ENCODE results near the gene STXBP3.
"Not testable (repeated sequence)": the region's sequence is repeated elsewhere in the genome, so short reads cannot be mapped to it uniquely, and the experiment has no call there.

The STXBP3 gene

DNA sequence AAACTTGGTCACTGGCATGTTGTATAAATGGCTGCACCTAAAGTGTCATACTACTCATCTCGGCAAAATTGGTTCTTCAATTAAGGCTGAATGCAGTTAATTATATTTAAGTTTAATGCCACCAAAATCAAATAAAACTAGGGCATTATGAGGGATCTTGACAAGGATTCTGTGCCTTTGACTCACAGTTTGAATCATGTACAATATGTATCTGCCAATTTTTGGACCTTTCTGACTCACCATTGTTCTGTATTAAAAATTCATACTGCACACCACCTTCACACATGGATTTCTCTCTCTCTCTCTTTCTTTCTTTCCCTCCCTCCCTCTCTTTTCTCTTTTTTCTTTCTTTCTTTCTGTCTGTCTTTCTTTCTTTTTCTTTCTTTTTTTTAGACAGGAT, 14.1 kb upstream of the STXBP3 start:
- no peak for DNase-seq

DNA sequence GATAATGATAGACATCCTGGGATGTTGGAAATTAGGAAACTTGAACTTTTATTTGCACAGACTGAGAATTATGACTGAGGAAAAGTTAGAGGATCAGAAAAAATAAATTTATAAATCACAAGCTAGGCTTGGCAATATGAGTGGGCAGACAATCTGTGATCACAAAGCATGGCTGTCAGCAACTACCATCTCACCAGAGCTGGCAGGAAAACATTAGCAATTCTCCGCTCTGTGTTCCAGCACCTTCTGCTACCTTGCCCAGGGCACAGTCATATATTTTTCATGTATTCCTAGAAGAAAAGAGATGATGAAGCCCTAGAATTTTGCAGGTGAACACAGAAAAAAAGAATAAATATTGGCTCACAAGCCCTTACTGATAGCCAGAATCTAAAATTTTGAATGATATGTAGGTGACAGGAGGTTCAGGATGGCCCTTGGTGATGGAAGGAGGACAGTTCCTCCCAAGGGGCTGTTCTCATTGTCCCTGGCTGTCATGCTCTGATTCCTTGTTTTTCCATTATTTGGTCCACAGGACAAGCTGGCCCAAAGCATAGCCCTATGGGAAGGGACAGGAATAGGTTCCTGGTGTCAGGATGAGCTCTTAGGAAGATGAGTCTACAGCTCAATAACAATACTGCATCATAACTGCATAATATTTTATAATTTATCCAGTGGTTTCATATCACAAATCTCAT, 12.2 kb upstream of the STXBP3 start:
- DNase-seq, result no peak

DNA sequence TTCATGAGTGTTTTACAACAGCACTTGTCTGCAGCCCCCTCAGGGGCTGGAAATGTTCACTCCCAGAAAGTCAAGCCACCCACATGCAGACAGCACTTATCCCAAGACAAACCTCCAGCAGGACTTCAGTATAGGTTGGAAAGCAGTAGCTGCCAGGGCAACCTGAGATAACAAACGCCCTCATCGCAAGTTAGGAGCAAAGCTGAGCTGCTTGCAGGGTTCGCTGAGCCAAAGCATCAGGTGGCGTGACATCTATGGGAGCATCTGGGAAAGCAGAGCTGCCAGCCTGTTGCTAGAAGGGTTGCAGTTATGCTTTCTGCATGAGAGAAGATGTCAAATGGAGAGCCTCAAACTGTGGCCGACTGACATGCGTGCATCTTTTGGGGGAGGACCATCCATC, 4.2 kb upstream of the STXBP3 start:
- no peak for DNase-seq

DNA sequence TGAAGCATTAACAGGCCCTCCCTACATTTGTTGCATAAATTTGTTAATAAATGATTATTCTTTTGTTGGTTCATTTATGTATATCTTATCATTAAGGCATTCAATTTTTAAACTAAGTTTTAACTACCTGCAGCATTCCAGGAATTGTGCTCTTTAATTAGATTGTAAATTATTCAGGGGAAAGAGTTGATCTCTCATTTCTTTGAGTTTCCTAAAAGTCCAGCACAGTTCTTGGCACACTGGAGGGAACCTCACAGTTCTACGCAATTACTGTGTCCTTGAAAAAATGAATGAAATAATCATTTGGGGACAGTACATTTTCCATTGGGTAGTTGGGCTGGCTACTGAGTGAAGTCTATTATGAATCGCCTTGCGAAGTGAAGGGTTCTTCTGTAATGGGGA, 493 bp upstream of the STXBP3 start:
- DNase-seq, result no peak

DNA sequence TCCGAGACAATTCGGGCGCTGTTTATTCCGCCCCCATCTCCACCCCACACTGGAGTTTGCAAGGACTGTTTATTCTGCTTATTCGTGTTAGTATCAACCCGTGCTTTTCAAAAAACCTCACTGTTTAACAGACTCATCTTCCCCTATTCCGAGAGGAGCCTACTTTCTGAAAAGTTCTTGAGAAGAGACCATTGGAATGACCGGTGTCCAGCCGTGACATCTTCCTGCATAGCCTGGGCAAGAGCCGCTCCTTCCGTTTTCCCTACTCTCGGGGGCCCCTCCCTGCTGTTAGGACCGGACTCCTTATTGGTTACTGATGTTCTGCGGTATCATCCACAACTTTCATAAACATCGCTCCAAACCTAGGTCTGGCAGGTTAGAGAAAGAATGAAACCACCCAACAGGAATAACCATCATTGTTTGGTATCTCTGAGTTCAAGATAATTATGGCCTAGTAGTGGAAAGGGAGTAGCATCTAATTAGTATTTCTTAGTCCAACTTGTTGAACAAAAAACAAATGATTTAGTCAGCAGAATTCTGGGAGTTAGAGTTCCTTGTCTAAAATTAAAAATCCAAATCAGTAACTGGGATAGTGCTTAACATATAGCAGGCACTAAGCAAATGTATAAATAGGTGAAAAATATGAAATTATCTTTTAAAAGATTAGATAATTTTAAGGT, 837 bp downstream of the STXBP3 start:
- peak; percentile 7 for DNase-seq

DNA sequence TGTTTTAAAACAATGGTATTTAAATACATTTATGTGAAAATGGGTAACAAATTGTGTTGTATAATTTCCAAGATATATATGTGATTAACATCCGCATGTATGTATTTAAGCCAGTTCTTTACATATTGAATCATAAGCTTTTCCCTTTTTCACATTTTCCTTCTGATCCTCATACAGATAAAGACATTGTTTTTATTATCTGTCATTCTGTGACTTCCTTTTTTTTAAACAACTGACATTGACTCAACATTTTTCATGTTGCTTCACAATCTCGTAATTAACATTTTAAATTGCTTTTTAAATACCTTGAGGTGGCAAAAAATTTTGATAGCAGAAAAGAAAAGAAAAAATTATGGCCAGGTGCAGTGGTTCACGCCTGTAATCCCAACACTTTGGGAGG, 1.4 kb downstream of the STXBP3 start:
- DNase-seq, result no peak

DNA sequence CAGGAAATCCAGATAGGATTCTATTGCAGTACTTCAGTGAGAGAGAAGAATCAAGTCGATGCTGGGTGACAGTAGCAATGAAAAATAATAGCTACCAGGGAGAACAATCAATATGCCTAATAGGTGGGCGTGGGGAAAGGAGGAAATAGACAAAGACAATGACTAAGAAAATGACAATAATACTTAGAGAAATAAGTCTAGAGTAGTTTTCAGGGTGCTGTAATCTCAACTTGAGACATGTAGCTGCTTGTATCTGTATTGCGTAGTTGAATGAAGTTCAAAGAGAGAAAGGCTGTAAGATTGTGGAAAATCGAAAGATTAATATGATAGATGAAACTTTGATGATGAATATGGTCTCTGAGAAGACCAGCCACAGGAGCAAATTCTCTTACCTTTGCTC, 2.6 kb downstream of the STXBP3 start:
- no peak for DNase-seq

DNA sequence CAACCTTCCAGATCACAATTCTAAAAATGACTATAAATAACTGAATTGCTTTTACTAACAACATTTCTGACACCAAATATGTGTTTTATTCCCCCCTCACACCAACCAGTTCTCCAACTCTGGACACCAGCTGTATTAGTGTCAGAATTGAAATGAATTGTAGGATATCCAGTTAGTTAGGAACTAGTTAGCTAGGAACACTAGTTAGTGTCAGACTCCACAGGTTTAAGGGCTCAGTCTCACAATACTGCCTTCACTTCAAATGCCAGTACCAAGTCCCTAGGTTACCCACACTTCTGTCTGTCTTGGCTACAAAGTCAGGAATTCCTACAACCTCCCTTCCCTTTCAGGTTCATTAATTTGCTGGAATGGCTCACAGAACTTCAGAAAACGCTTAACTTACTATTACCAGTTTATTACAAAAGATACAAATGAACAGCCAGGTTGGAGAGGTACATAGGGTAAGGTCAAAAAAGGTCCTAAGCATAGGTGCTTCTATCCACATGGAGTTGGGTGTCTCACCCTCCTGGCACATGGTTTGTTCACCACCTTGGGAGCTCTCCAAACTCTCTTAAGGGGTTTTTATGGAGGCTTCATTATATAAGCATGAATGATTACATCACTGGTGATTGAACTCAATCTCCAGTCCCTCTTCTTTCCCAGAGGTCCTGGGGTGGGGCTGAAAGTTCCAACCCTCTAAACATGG, 4.2 kb downstream of the STXBP3 start:
- no peak for DNase-seq

DNA sequence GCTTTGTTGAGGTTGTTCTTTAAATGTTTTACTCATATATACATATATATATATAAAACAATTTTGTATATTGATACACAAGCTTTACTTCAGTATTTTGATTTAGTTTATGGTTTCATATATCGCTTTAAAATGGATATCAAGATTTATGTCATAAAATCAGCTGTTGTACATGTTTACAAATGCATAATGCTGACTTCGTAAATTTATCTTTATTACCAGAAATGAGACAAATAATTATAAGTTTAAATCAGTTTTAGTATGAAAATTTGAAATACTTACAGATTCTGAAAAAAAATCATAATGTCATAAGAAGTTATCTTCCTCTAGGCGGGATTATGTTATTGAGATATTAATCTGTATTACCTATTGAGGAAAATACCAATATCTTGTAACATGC, 6.9 kb downstream of the STXBP3 start:
- no peak for DNase-seq

DNA sequence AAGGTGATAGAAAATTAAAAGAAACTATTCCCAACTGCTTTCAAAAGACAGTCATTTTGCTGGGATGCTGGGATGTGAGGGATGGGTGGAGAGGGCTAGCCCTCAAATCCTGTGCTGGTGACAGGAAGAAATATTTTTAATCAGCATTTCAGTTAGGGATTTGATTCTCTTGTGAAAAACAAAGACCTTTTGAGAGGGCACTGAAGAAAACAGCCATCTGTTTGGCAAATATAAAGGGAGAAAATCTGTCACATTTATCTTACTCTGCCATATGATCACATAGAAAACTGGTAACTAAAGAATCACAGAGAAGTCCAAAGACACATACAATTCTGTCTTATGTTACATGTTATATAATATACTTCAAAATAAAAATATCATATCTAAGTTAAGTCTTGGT, 12.3 kb downstream of the STXBP3 start:
- no peak for DNase-seq

DNA sequence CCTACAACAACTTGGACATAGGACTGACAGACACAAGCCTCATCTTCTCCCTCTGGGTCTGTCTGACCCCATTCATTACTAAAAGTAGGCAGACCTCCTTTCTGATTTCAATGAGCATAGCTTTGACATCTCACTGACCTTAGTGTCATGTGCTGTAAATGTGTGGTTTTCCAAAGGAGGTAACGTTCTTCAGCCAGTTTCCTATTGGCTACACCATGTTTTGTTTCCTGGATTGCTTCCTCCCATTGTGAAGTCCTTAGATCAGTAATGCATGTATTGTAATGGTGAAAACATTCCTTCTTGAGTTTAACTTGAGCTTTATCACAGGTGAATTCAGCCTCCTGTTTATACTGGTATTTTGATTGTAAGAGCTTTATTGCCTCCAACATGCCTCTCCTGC, 20.6 kb downstream of the STXBP3 start:
- DNase-seq, result no peak

DNA sequence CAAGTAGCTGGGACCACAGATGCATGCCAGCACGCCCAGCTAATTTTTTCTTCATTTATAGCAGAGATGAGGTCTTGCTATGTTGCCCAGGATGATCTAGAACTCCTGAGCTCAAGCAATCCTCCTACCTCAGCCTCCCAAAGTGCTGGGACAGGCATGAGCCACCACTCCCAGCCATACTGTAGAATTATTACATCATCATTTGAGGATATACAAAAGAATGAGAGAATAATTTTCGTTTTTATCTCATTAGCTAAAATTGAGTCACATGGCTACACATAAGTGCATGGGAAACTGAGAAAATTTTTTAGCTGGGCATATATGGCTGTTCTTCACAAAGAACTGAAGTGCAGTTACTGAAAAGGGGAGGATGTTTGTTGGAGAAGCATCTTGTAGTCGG, 21.2 kb downstream of the STXBP3 start:
- no peak for DNase-seq

DNA sequence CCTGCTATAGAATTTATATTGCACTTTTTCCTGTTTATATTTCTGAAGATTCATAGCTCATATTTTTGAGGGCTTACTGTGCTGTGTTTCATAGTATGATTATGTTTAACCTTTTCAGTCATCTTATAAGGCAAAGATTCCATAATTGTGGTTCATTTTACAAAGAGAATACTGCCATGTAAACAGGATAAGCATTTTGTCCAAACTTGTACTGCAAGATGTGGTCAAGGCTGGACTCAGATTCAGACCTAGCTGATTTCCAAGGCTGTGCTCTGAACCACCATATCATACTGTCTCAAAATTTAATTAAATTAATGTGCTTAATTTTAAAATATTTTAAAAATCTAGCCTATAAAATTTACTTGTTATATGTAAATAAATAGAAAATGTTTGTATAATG, 31.4 kb downstream of the STXBP3 start:
- DNase-seq, result no peak

DNA sequence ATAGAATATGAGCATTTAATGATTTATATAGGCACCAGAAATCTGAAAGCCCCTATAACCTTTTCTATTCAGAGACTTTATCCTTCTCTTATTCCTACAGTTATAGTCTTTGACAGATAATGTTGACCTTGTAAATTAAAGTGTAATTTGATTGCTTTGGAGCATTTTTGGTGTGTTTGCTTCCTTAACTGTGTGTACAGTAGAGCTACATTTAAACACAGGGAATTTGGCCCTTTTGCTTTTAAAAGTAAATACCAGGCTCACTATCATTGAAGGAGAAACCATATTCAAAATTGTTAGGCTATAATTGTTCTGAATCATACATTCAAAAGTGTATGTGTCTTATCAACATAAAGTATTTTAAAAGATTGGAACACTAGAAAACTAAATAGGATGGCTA, 33.0 kb downstream of the STXBP3 start:
- DNase-seq, result no peak

DNA sequence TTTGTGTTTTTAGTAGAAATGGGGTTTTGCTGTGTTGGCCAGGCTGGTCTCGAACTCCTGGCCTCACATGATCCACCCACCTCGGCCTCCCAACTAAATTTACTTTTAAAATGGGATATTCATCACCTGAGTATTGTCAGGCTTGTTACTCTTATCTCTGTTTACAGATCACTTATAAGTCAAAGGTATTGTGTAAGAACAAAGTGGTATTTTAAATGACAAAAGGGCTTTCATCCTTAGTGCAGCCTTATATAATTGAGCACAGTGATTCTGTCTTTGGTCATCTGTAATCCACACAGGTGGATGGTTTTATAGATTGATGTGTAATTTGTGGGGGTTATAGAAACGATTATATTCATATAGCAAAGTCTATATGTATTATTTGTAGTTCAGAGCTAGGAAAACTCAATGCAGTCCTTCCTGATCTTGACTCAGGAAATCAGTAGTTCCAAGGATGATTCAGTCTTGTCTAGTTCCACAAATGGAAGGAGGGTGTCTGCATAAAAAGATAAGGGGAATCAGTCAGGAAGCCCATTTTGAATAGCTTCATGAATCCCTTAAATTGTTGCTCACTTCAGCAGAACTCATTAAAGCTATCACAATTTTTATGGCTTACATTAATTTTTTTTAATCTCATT, 34.6 kb downstream of the STXBP3 start:
- no peak for DNase-seq

DNA sequence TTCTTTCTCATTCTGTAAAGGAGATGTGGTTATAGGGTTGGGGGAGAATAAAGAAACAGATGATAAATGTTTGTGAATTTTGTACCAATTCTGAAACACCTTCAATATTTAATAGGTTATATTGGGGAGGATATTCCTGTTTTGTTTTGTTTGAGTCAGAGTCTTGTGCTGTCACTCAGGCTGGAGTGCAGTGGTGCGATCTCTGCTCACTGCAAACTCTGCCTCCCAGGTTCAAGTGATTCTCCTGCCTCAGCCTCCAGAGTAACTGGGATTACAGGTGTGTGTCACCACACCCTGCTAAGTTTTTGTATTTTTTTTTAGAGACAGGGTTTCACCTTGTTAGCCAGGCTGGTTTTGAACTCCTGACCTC, 35.1 kb downstream of the STXBP3 start:
- DNase-seq, result not testable (repeated sequence)

DNA sequence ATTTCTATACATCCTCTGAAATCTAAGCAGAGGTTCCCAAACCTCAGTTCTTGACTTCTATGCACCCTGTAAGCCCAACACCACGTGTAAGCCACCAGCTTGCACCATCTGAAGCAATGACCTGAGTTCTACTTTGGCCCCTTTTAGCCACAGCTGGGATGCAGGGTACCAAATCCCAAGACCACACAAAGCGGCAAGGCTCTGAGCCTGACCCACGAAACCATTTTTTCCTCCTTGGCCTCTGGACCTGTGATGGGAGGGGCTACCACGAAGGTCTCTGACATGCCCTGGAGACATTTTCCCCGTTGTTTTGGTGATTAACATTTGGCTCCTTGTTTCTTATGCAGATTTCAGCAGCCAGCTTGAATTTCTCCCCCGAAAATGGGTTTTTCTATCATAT, 38.8 kb downstream of the STXBP3 start:
- DNase-seq, result no peak

DNA sequence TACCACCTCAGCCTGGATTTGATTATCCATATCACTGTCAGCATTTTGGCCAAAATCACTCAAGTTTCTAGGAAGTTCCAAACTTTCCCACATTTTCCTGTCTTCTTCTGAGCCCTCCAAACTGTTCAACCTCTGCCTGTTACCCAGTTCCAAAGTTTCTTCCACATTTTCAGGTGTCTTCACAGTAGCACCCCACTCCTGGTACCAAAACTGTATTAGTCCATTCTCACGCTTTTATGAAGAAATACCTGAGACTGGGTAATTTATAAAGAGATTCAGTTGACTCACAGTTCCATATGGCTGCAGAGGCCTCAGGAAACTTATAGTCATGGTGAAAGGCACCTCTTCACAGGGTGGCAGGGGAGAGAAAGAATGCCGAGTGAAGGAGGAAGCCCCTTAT, 39.4 kb downstream of the STXBP3 start:
- no peak for DNase-seq

DNA sequence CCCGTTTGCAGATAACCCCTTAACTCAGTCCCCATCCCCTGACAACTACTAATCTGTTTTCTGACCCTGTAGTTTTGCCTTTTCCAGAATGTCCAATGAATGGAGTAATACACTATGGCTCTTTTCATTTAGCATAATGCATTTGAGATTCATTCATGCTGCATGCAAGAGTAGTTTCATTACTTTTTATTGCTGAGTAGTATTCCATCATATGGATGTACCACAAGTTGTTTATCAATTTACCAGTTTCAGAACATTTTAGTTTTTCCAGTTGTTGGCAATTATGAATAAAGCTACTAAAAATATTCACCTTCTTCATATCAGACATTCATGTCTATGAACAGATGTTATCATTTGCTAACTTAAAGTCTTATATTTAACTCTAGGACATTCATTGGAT, 45.3 kb downstream of the STXBP3 start:
- DNase-seq, result no peak

DNA sequence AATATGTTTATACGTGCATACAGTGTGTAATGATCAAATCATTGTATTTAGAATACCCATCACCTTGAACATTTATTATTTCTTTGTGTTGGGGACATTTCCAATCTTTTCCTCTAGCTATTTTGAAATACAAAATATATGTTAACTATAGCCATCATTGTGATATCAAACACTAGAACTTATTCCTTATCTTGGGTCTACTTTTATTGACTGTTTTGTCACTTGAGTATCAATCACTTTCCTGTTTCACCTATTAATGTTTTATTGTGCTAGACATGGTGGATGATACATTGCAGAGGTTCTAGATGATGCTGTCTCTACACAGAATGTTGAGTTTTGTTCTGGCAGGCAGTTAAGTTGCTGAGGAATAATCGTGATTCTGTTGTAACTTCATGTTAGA, 45.9 kb downstream of the STXBP3 start:
- DNase-seq, result no peak

DNA sequence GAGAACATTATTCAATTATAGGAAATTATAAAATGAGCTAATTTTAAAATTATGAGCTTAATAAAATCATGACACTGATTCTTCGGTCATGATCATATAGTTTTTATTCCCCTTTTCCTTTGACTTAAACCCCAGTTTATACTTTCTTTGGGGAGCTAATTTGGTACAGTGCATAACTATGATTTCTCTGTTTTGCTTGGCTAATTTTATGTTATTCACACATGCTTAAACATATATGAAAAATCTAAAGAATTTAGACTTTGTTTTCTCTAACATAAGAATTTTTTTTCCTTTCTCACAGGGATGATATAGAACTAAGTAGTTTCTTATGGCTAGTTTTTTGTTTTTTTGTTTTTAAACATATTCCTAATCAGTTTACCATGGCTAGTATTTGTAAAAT, 52.5 kb downstream of the STXBP3 start:
- no peak for DNase-seq

DNA sequence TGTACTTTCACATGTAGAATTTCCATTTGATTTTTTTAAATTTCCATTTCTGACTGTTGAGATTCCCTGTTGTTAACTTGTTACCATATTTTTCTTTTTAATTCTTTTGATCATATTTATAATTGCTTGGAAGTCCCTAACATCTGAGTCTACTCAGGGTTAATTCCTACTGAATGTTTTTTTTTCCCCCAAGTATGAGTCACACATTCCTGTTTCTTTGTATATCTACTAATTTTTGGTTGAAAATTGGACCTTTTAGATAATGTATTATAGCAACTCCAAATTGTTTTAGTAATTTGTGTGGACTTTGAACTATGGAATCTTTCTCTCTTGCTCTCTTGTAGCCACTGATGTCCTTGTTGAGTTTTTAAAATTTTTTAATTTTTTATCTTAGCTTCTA, 54.6 kb downstream of the STXBP3 start:
- no peak for DNase-seq

DNA sequence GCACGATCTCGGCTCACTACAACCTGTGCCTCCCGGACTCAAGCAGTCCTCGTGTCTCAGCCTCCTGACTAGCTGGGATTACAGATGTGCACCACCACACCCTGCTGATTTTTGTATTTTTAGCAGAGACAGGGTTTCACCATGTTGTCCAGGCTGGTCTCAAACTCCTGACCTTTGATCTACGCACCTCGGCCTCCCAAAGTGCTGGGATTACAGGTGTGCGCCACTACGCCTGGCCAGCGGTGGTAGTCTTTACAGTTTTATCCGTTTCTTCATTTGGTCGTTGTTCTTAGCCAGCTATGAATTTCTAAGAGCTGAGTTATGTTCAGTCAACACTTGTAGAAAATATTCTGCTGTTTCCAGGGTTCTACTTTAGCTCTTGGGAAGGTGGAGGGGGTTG, 57.1 kb downstream of the STXBP3 start:
- DNase-seq, result no peak

DNA sequence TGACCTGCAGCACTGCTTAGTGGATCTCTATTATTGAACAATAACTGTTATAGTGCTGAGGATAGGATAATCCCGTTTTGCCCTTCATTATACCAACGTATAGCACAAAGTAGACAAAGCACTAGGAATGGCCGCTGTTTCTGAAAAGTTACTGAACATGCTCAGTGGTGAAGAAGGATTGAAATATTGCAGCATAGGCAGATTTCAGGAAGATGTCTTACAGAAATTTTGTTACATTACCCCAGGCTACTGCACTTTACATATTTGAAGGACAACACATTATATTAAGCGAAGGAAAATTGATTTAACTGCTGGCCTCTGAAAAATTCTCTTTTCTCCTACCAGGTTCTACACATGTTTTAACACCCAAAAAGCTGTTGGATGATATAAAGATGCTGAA, 62.0 kb downstream of the STXBP3 start:
- no peak for DNase-seq
